GM12892 (cell line): ENCODE results near the gene CXADR.
A peak's percentile ranks its signal among the peaks of the same experiment; 100 is the strongest.

Experiments
- DNase-seq: peaks from one replicate; pipeline ENCODE4 v3.0.0; 2011; ENCODE audit not compliant: insufficient read length
- FAIRE-seq: peaks from 2 replicates; lab custom pipeline; 2011; peaks lifted over from hg19 to GRCh38; lab: Jason Lieb, UNC
- POLR2A ChIP-seq: IDR thresholded peaks from 2 replicates; pipeline ENCODE4 v1.6.1; 2011; ENCODE audit warnings: low read depth, low read length, control low read depth
- POLR2AphosphoS5 ChIP-seq: IDR thresholded peaks from 2 replicates; pipeline ENCODE4 v1.6.1; 2011; ENCODE audit warnings: low read depth, low read length, control low read depth
- TAF1 ChIP-seq: IDR thresholded peaks from 2 replicates; pipeline ENCODE4 v1.6.1; 2011; ENCODE audit warnings: low read depth, mild to moderate bottlenecking, control low read depth, low read length, borderline replicate concordance

Gene CXADR

GRCh38 chr21:17580319-17580718 is 67.5 kb downstream of the CXADR start:
- TF ChIP-seq TAF1 (no peak), POLR2A (no peak), POLR2AphosphoS5 (no peak)
- DNase-seq (no peak), FAIRE-seq (no peak)

GRCh38 chr21:17583898-17584297 is 71.1 kb downstream of the CXADR start:
- no peak for FAIRE-seq
- TF ChIP-seq POLR2AphosphoS5 (no peak), TAF1 (no peak), POLR2A (no peak)
- no peak for DNase-seq

- FAIRE-seq (no peak), DNase-seq (no peak)
- TF ChIP-seq POLR2AphosphoS5 (no peak), POLR2A (no peak), TAF1 (no peak)
These were observed 73.1 kb downstream of the CXADR start for GRCh38 chr21:17585875-17586450.

GRCh38 chr21:17590430-17590829 is 77.6 kb downstream of the CXADR start:
- TF ChIP-seq POLR2AphosphoS5 (no peak), TAF1 (no peak), POLR2A (no peak)
- DNase-seq: no peak
- FAIRE-seq: no peak

GRCh38 chr21:17597680-17598079 is 84.8 kb downstream of the CXADR start:
- TF ChIP-seq POLR2A (no peak), POLR2AphosphoS5 (no peak), TAF1 (no peak)
- DNase-seq (no peak), FAIRE-seq (no peak)

- FAIRE-seq (peak; percentile 80), DNase-seq (peak; percentile 17)
- TF ChIP-seq POLR2AphosphoS5 (no peak), POLR2A (no peak), TAF1 (no peak)
These were observed 85.6 kb downstream of the CXADR start for GRCh38 chr21:17598437-17598836.

GRCh38 chr21:17602874-17603273 is 90.0 kb downstream of the CXADR start:
- FAIRE-seq (no peak), DNase-seq (no peak)
- TF ChIP-seq POLR2A (no peak), POLR2AphosphoS5 (no peak), TAF1 (no peak)

- FAIRE-seq: no peak
- no peak for DNase-seq
- no peak for TF ChIP-seq TAF1
- TF ChIP-seq POLR2A: no peak
- TF ChIP-seq POLR2AphosphoS5: no peak
These were observed 94.8 kb downstream of the CXADR start for GRCh38 chr21:17607684-17608083.

GRCh38 chr21:17609681-17610080 is 96.8 kb downstream of the CXADR start:
- FAIRE-seq: no peak
- no peak for DNase-seq
- TF ChIP-seq POLR2AphosphoS5: no peak
- no peak for TF ChIP-seq POLR2A
- no peak for TF ChIP-seq TAF1

- FAIRE-seq (no peak), DNase-seq (no peak)
These were observed 98.1 kb downstream of the CXADR start for GRCh38 chr21:17610911-17611310.

GRCh38 chr21:17611414-17612022 is 98.7 kb downstream of the CXADR start:
- DNase-seq: peak; percentile 32
- peak; percentile 92 for FAIRE-seq
- TF ChIP-seq POLR2AphosphoS5: no peak
- TF ChIP-seq TAF1: no peak
- TF ChIP-seq POLR2A: no peak; the same call in 1 of the 2 replicates

More at GRCh38 chr21:17610911-17611310, 98.1 kb downstream of the CXADR start:
- TF ChIP-seq POLR2A (no peak), POLR2AphosphoS5 (no peak), TAF1 (no peak)

GRCh38 chr21:17612023-17612564 is 99.3 kb downstream of the CXADR start:
- TF ChIP-seq TAF1: no peak
- no peak for TF ChIP-seq POLR2A
- TF ChIP-seq POLR2AphosphoS5: no peak
- DNase-seq (no peak), FAIRE-seq (no peak)
